Occipital lobe (tissue), 2 donors: ENCODE results near the gene MLLT1. TPM values are rescaled to one million over a fixed set of nuclear protein-coding genes. Genes with fewer than 3 reads are reported as not detected.

Experiments used
- DNase-seq: peaks from one replicate; lab custom pipeline; 2025; lab: John Stamatoyannopoulos, UW
- total RNA-seq: library from RNA; depleted of rRNA; stranded (reverse); fragments of >200 nt; gene quantifications from one replicate; pipeline ENCODE4 v1.2.3, GENCODE V29; 2014

Gene MLLT1
- total RNA-seq, 1 donor from 2014 or later, result 8.6 TPM

DNA sequence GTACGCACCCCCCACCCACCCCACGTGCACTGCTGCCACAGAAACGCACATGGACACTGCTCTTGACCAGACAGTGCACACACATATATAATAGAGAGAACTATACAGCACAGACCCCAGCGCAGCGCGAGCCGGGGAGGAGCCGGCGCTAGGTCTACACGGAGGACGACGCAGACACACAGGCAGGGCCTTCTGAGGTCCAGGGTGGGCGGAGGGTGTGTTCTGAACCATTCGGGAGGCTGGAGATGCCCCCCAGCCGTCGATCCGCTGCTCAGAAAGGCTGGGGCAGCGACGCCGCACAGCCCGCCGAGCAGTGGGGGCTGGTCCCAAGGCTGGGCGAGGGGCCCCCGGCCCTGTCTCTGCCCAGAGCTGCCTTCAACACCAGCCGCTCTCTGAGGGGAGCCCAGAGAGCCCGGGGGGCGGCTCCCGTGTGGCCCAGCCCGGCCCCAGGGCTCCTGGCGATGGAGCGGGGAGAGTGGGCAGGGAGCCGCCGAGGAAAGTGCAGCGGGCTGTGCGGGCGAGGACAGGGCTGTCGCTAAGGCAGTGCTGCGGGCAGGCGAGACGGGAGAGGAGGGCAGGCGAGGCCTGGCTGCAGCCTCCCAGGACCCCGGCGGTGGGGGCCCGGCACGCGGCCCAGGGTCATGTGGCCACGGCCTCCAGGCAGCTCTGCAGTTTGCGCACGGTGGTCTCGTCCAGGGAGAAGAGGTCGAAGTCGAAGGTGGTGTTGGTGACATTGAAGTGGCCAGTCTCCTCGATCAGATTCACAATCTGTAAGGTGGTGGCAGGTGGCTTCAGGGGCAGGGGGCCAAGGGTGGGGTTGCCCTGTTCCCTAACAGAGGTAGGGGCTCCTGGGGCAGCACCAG lies 67.1 kb downstream of the MLLT1 start:
- no peak for DNase-seq

DNA sequence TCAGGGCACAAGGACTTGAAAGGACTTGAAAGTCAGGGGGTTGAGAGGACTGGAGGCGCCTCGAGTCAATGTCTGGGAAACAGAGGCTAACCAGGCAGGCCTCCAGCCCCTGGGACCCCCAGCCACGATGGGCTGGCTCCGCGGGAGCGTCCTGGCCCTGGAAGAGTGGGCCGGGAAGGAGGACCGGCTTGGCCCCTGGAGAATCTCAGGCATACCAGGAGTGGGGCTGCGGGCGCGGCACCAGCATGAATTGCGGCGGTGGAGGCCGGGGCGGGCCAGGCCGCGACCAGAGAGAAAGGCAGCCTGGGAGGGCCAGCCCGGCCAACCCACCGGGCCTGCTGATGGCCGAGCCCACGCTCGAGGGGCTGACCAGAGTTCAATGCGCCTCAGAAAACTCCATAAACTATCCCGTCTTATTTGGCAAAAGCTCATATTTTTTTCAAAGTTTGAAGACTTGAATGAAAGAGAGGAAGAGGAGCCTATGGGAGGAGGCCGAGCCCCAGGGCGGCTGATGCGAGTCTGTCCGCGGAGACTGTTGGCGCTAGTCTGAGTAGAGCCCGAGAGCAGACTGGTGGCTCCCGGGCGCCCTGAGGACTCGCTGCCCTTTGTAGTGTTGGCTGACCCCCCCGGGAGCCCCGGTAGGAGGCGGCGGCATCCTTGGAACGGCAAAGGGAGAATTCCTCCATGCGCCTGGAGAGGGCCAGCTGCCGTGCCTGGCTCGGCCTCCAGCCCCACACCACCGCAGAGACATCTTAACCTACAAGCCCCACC lies 68.0 kb downstream of the MLLT1 start:
- no peak for DNase-seq

DNA sequence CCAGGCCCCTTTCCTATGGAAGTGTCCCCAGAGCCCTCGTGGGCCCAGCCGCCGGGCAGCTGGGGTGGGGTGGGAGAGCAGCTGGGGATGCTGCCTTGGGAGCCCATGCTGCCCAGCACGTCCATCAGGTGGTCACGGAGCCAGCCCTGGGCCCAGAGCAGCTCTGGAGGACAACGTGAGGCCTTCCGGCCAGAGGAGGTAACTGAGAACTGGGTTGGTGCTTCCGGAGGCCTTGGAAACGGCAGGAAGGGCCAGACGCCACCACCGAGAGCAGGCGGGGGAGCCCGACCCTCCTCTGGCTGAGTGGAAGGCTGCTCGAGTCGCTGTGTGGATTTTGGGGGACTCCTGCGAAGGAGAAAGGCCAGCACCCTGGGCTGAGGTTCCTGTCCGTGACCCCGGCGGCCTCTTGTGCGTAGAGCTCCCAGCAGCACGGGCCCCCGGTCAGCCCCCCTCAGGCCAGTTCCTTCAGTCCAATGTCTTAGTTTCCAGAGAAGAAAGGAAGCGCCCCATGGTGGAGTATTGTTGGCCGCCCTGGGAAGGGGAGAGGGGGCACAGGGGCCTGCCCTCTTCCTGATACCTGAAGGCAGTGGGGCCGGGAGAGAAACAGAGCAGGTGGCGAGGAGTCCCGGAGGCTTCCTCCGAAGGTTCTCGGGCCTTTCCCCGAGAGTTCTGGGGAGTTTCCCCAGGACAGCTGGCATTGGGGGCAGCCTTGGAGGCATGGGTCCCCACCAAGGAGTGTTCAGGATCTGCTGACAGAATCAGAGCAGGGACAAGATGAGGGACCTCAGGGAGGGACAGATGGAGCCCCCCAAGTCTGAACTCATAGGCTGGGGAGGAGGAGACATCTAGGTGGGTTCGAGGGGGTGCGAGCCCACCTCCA lies 68.8 kb downstream of the MLLT1 start:
- DNase-seq, result no peak

DNA sequence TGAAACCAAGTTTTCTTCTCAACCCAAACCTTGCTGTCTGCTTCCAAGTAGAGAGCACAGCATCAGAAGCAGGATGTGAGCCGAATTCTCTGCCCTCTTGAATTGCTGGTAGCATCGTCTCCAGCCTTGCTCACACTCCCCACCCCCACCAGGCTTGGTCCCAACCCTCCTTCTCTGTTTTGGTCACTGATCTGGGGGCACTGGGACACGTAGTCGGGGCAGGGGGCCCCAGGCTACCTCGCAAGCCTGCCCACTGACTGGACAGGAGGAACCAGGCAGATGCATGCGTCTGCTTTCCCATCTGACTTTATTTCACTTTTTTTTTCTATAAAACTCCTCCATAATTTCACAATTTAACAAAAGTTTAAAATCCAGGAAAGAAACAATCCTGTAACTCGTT lies 69.7 kb downstream of the MLLT1 start:
- no peak for DNase-seq

DNA sequence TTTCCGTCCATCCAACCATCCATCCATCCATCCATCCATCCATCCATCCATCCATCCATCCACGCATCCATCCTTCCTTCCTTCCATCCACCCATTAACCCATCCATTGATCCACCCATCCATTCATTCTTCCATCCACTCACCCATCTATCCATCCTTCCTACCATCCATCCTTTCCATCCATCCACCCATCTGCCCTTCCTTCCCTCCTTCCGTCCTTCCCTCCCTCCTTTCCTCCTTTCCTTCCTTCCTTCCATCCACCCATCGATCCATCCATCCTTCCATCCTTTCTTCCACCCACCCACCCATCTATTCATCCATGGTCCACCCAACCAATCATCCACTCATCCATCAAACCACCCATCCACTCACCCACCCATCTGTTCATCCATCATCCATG lies 70.1 kb downstream of the MLLT1 start:
- DNase-seq, result no peak

DNA sequence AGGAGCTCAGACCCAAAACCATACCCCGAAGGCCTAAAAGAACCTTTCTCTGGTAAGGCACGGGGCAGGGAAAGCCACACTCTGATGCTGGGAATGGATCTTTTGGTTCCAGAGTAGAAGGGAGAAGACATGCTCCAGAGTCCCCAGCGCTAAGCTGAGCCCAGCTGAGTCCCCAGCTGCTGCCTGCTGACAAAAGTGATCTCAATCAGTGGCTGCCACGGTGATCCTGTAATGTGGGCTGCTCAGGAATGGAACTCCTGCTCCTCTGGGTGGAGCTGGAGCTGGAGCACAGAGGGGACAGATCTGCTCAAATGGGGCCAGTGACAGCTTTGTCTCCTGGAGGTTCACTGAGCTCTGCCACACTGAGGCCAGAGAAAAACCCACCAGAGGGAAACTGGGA lies 70.5 kb downstream of the MLLT1 start:
- DNase-seq, result no peak

DNA sequence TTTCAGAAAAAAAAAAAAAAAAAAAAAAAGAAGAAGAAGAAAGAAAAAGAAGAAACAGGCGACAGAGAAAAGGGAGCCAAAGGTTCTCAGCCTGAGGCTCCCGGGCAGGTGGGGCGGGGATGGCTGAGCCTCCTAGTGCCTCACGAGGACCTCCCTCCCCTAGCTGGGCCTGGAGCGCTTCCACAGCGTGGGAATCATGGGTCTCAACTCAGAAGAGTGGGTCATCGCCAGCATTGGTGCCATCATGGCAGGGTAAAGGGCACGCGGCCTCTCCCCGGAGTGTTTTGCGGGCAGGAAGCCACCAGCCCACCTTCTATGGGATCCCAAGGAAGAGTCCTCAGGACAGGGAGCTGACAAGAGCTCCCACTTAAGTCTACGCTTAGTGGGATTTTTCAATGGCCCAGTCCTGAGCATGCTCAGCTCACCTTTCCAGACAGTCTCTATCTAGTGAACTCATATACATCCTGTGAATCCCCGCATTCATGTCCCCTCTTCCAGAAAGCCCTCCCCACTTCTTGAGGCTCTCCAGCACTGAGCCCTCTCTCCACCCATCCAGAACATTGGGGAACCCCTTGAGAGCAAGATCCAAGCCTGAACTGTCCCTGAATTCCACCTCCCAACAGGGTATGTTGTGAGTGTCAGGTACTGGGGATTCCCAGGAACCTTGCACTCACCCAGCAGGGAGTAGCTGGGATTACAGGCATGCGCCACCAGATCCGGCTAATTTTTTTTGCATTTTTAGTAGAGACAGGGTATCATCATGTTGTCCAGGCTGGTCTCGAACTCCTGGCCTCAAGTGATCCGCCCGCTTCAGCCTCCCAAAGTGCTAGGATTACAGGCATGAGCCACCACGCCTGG lies 74.7 kb downstream of the MLLT1 start:
- DNase-seq, result no peak

DNA sequence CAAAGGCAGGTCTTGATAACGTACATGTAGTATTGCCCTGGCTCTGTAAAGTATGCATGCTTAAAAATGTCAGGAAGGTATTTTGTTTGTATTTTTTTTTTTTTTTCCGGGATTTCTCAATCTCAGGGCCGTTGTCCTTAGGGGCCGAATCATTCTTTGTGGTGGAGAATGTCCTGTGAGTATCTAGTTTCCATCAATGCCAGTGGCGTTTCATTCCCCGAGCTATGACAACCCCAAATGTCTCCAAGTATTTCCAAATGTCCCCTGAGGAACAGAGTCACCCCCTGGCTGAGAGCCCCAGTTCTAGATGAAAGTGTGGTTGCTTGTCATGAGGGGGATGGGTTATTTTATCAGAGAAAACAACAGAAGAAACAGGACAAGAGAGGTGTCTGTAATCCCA lies 75.6 kb downstream of the MLLT1 start:
- DNase-seq, result no peak

DNA sequence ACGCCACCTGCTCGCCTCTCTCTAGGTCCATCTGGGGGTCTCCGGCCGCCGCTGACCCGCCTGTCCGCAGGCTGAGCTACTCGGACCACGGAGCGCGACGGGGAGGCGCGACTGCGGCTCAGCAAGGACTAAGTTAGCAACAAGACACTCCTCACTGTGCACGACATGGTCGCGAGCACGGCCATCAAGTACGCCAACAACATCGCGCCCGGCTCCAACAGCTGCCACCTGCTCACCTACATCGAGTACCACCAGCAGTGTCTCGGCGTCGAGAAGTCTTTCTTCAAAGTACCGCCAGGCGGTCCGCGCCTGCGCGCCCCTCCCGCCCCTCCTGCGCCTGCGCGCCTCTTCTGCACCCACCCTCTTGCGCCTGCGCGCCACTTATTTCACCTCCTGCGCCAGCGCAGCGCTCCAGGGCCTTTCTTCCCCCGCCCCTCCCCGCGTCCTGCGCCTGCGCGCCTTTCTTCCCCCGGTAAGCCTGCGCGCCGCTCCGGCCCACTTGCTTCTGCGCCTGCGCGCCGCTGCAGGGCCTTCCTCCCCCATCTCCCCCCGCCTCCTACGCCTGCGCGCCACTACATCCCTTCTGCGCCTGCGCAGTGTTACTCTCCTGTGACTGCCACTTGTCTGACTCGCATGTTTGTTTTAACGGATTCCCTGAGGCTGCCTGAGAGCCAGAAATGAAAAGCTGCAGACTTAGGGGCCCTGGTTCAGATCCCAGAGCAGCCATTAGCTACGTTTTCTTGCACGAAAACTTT lies 80.4 kb downstream of the MLLT1 start:
- peak; percentile 92 for DNase-seq

DNA sequence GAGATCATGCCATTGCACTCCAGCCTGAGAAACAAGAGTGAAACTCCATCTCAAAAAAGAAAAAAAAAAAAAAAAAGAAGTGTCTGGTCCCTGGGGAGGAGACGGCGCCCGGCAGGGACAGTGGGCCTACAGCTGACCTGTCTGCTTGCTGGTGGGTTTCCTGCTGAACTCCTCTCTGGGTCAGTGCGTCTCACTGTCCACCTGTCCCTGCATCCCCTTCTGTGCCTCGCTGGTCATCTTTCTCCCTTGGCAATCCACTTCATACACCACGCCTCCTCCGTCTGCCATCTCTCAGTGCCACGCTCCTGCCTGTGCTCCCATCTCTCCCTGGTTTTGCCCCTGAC lies 80.9 kb downstream of the MLLT1 start:
- no peak for DNase-seq

DNA sequence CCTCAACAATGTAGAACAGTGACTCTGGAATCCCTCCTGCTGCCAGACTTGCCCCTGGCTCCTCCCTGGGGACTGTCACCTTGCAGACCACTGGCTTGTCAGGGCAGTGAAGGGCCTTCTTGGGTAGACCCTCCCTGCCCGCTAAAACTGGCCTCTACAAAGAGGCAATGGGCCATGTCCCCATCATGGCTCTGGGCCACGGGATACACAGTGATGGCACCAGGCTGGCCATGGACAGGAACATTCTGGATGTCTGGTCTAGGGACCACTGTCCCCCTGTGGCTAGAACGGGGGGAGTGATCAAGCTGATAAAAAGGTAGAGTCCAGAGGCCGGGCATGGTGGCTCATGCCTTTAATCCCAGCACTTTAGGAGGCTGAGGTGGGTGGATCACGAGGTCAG lies 83.4 kb downstream of the MLLT1 start:
- no peak for DNase-seq

DNA sequence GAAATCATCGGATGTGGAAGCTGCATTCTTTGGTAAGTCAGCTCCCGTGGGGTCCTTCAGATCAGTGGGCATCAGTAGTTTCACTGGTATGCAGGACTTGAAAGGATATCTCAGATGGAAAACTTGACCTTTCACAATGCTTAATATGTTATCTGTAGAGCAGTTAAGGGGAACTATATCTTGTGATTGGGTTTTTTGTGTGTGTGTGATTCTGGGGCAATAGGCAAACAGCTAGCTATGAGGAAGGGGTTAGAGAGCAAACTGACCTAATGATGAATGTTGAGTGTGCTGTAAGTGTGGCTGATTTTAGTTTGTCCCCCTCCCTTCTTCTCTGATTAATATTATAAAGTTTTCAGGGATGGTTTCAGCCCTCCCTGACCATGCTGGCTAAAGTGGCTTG lies 91.0 kb downstream of the MLLT1 start:
- DNase-seq, result no peak

DNA sequence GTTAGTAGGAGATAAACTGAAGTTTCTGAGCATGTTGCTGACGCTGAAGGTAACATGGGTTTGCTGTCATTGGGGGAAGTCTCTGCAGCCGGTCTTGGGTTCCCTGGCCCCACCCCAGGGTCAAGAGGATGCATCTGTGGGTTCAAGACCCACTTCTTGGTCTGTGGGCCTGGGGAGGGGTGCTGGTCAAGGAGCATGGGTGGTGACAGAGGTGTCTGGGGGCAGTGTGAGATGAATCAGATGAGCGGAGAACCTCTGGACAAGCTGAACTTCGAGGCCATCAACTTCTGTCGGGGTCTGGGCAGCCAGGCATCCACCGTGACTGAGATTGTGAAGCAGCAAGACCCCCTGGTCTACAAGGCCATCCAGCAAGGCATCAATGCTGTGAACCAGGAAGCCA lies 92.4 kb downstream of the MLLT1 start:
- no peak for DNase-seq

DNA sequence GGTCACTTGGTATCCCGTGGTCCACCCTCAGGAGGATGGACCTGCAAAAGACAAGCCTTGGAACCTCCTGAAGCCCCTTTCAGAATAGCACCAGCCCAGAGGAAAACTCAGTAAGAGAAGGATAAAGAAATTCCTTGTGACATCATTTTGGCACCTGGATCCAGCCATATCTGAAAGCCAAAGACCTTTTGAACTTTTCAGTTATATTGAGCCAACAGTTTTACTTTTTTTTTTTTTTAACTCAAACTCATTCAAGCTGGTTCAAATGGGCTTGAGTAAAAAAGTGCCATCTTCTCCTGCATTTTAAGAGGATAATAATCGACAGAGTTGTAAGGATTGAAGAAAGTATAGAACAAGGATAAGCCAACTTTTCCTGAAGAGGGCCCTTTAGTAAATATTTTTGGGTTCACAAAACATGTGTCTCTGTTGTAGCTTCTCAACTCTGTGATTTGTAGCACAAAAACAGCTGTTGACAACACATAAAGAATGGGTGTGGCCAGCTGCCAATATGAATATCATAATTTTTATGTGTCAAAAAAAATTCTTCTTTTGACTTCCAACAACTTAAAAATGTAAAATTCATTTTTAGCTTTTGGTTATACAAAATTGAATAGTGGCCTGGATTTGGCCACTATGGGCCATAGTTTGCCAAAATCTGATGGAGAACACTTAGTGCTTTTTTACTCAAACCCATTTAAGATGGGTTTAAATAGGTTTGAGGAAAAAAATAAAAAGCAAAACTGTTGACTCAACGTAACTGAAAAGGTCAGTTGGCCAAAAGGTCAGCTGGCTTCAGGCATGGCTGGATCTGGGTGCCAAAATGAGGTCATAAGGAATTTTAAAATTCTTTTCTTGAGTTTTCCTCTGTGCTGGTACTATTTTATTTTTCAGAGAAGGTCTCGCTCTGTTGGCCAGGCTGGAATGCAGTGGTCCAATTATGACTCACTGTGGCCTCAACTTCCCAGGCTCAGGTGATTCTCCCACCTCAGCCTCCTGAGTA lies 93.6 kb downstream of the MLLT1 start:
- no peak for DNase-seq

DNA sequence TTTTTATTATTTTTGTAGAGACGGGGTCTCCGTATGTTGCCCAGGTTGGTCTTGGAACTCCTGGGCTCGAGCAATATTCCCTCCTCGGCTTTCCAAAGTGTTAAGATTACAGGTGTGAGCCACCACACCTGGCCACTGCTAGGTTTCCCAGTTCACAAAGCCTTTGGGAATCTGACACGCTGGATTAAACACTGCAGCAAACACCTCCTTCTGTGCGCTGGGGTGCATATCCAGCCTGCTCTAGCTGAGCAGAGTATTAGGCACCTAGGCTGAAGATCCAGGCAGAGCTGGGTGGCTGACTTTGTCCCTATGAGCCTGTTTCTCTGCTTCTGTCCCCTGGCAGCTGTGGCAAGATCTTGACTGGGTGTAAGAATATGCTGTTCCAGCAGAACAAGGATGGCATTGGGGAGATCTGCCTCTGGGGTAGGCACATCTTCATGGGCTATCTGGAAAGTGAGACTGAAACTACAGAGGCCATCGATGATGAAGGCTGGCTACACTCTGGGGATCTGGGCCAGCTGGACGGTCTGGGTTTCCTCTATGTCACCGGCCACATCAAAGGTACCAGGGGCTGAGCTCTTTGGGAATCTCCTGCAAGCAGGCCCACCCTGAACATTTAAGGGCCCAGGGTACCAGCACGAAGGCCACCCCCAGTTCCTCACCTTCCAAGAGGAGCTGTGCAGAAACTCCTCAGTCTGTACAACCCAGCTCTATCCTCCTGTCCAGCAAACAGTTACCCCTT lies 94.5 kb downstream of the MLLT1 start:
- no peak for DNase-seq

DNA sequence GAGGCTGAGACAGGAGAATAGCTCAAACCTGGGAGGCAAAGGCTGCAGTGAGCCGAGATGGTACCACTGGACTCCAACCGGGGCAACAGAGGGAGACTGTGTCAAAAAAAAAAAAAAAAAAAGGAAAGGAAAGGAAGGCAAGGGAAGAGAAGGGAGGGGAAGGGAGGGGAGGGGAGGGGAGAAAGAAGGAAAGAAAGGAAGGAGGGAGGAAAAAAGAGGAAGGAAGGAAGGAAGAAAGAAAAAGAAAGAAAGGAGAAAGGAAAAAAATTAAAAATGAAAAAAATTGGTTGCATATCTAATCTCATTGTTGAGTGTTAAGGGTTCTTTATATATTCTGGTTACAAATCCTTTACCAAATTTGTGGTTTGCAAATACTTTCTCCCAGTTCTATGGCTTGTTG lies 98.7 kb downstream of the MLLT1 start:
- no peak for DNase-seq

DNA sequence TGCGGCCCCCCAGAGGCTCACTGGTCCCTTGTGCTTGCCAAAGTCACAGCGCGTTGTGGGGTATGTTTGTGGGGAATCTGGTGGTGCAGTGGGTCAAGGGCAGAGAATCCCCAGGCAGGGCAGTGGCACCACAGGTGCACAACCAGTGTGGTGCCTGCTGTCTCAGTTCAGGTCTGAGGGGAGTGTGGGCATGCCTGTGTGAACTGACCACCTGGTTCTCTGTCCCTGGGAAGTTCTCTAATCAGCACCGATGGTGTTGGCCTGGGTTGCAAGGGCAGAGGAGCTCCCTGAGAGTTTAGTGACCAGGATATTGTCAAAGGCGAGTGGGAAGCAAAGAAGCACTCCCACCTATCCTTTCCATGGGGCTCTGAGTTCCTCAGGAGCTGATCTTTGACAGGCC lies 106.6 kb downstream of the MLLT1 start:
- no peak for DNase-seq
